ENCODE results near the gene INTS12.

Gene INTS12

DNA sequence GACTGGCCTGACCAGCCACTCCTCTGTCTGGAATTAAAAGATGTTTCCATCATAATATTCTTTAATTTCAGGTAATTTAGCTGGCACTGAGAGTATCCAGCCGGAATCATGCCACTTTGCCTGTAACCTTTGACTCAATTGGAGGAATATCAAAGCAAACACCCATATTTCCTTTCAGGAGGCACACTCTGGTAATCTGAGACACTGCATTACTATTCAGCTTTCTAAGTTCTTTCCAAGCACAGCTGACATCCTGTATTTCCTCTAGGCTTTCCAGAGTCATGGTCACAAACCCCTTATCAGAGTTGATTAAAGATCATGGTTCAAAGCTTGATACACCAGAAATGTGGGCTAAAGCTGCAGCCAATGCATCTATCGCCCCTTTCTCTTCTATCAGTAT lies 29.3 kb downstream of the INTS12 start:
- DNase-seq, result no peak

DNA sequence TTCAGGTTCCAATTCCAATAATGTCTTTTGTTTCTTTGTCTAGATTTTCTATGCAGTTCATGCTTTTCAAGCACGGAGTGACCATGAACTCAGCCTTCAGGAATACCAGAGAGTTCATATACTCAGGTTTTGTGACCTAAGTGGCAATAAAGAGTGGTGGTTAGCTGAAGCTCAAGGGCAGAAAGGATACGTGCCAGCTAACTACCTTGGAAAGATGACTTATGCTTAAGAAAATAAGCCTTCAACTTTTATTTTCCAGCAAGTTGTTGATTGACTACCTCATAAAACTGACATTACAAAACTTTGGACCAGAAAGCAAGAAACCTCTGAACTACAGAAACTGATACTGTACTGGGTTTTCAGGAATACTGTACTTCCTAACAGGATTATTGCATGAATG lies 30.8 kb downstream of the INTS12 start:
- no peak for DNase-seq

GRCh38 chr4:105674011-105674410 lies 34.5 kb downstream of the INTS12 start:
- no peak for DNase-seq

GRCh38 chr4:105671301-105671700 lies 37.2 kb downstream of the INTS12 start:
- DNase-seq, result no peak

DNA sequence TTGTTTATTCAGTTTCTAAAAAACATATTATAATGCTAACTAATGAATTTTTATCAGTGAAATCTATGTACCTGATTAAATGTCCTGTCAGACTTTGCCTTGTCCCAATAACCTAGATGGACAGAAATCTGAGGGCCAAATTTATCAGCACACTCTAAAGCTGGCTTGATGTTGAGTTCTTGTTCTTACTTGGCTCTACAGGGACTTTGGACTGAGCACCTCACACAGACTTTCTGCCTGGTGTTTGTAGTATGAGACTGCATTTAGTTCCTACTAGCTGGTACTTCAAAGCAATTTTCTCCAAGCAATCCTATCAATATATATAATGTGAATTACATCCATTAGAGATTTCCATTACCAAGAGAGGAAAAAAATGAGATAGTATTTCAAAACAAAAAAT lies 37.8 kb downstream of the INTS12 start:
- DNase-seq, result no peak

DNA sequence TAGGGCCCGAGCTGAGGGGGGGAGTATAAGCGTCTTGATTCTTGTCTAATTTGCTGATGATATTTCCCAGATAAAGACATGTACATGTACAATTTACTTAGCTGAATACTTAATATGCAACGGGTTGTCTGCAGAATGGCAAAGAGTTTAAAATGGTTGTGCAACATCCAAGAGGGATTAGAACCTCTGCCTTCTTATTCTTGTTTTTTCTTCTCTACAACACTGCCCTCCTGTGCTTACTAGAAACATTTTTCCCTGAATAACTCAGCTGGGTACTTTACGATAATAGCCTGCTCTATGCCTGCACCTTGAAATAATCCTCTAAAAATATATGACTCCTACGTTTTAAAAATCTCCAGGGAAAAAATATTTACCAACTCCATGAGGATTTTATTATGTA lies 41.8 kb downstream of the INTS12 start:
- no peak for DNase-seq

DNA sequence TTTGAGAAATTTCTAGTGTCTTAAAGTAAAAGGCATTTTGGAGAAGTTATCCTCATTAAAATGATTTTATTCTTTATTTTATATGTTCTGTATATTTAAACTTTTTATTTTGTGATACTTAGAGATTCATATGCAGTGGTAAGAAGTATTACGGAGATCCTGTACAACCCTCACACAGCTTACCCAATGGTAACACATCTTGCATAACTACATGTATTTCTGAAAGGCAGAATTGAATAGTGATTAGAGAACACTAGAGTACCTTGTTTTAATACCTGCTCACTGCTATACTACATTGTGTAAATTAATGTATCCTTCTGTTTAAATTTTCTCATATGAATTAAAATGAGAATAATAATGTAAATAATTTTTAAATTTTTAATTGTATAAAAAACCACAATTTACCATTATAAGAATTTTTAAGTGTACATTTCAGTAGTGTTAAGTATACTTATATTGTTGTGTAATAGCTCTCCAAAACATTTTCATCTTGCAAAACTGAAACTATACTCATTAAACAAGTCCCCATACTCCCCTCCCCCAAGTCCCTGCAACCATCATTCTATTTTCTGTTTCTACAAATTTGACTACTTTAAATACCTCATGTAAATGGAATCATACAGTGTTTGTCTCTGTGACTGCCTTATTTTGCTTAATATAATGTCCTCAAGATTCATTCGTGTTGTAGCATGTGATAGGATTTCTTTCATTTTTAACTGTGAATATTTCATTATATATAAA lies 45.4 kb downstream of the INTS12 start:
- DNase-seq, result no peak

- no peak for DNase-seq
These were observed 47.5 kb downstream of the INTS12 start for GRCh38 chr4:105661028-105661427.

DNA sequence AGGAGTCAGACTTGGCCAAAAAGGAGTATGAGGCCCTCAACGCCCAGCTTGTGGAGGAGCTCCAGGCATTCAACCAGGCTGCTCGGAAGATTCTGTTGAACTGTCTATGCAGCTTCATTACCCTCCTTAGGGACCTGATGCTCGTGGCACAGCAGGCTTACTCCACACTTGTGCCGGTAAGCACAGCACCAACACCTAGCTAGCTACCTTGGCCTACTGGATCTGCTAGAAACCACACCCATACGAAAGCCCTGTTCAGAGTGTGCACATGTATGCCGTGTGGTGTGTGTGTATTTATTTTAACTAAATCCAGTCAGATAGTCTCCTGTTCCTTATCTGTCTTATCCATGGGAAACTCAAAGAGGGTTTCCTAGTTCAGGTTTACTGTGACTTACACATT lies 49.3 kb downstream of the INTS12 start:
- no peak for DNase-seq

GRCh38 chr4:105657117-105657765 lies 51.2 kb downstream of the INTS12 start:
- DNase-seq, result no peak

DNA sequence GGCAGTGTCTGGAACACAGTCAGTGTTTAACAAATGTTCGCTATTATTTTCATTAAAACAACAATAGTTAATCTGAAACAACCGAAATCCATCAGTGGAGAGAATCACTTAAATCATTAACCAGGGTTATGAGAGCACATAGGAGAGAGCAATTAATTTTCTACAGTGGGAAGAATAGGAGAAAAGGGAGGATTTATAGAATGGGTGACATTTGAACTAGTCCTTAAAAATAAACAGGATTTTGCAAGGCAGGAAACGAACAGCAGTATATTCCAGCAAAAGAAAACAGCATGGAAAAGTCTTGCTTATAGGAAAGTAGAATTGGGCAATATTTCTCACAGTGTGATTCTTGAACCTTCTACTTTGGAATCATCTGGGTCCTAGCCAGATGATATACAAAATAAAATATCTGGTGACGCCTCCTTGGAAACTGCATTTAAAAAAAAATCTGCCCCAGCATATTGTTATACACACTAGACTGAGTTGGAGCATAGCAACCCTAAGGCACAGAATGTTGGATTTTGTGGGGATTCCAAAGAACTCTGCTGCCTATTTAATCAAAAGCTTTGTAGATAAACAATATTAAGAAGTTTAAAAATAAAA lies 56.1 kb downstream of the INTS12 start:
- DNase-seq, result no peak

DNA sequence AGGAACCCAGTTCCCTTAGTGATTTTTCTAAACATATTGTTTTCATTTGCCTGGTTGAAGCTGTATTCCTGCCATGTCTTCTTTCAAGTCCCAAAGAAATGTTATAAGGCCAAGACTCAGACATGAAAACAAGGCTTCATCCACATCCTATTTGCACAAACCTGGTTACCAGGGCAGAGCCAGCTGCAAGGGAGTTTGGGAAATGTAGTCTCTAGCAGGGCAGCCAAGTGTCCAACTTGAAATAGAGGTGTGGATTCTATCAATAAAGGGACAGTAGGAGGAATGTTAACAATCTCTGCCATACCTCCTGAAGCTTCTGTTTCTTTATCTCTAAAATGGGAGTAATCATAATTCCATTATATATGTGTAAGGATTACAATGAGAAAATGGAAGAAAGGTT lies 56.6 kb downstream of the INTS12 start:
- DNase-seq, result no peak

GRCh38 chr4:105650190-105650589 lies 58.3 kb downstream of the INTS12 start:
- DNase-seq, result no peak

GRCh38 chr4:105645440-105645839 lies 63.0 kb downstream of the INTS12 start:
- DNase-seq, result no peak

GRCh38 chr4:105644257-105644656 lies 64.2 kb downstream of the INTS12 start:
- DNase-seq, result no peak

DNA sequence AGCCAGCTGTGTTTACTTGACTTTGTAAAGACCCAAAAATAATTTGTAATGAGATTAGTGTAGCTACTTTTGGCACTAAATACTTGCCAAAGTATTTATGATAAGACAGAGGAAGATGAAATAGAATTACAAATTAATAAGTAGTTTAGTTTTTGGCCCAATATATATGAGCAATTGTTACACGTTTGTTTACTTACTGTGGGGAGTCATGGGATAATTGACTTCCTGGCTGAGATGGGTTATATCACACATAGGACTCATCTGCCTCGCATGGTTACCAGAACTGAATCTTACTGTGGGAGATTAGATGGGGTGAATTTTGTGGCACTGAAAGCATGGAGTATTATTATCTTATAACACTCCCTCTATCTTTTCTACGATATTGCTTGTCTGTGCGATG lies 66.6 kb downstream of the INTS12 start:
- no peak for DNase-seq

- DNase-seq, result no peak
These were observed 70.9 kb downstream of the INTS12 start for GRCh38 chr4:105637408-105638176.

GRCh38 chr4:105634402-105635080 lies 73.9 kb downstream of the INTS12 start:
- no peak for DNase-seq

- no peak for DNase-seq
These were observed 75.2 kb downstream of the INTS12 start for GRCh38 chr4:105633241-105633640.
